Stimulated activated CD4-positive, alpha-beta T cell treated with anti-CD3 and anti-CD28 coated beads, TNF-alpha, amount 100 ng/mL, for 24 hours (primary cell): ENCODE measurements around the gene CCNT1.
"Not testable (repeated sequence)": the region's sequence is repeated elsewhere in the genome, so short reads cannot be mapped to it uniquely, and the experiment has no call there.

ENCODE experiments used
- DNase-seq, 3 experiments: peaks; one replicate each; pipeline ENCODE4 v3.0.0-alpha.2; 2020; ENCODE audit warnings: low read depth in 3 of 3

The CCNT1 gene

GRCh38 chr12:48641752-48642555, 74.6 kb downstream of the CCNT1 start:
- not testable (repeated sequence) for DNase-seq

DNA sequence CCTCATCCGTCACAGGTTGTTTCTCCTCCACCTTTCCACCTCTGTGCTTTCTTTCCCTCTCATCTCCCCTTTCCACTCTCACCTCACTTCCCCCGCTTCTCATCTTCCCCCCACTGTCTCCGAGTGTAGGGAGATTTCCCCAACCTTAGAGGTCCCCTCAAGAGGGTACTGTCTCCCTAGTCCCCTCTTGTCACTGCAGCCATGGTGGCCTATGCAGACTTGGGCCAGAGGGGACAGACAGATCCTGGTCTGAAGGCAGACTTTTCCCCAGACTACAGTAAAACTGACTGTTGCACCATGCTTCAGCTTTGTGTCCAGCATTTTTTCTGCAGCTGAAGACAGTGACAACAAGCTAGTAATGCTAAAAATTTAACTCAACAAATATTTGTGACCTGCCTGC, 75.7 kb downstream of the CCNT1 start:
- no peak for DNase-seq

- no peak for DNase-seq
Observed at GRCh38 chr12:48640428-48640827, 76.1 kb downstream of the CCNT1 start.
